Vagina (tissue), 2 donors: ENCODE results near the gene TTLL9. TPM values are rescaled to one million over a fixed set of nuclear protein-coding genes. Genes with fewer than 3 reads are reported as not detected.

Experiments
- DNase-seq, 2 donors: peaks; one replicate each; pipeline ENCODE4 v3.0.0-alpha.2; 2017; ENCODE audit errors: extremely low spot score in 2 of 2
- H3K27ac ChIP-seq: fragments of 200-600 bp; sonication (generic); one replicate; pipeline ENCODE4 v1.5.1; 2019
- H3K27me3 ChIP-seq: fragments of 200-600 bp; sonication (generic); one replicate; pipeline ENCODE4 v1.5.1; 2019
- H3K36me3 ChIP-seq, 2 donors: fragments of 200-600 bp; sonication (generic); one replicate each; pipeline ENCODE4 v1.5.1; 2017 to 2019
- H3K4me1 ChIP-seq: fragments of 200-600 bp; sonication (generic); one replicate; pipeline ENCODE4 v1.5.1; 2019
- H3K4me3 ChIP-seq, 2 donors: fragments of 200-600 bp; sonication (generic); 1 replicate in 1 of 2; 2 replicates in 1 of 2; pipeline ENCODE4 v1.5.1; 2016 to 2019
- H3K9me3 ChIP-seq: fragments of 200-600 bp; sonication (generic); one replicate; pipeline ENCODE4 v1.5.1; 2019
- CTCF ChIP-seq, 3 experiments: fragments of 450-650 bp in 2 of 3; fragments of 200-600 bp in 1 of 3; sonication (generic) in 1 of 3; IDR thresholded peaks; one replicate each; pipeline ENCODE4 v1.5.1; 2017 to 2019; ENCODE audit warnings: antibody characterized with exemption in 3 of 3, mild to moderate bottlenecking in 2 of 3, moderate library complexity in 2 of 3
- POLR2A ChIP-seq, 2 donors: fragments of 450-650 bp; IDR thresholded peaks; one replicate each; pipeline ENCODE4 v1.6.1; 2017; ENCODE audit warnings: antibody characterized with exemption in 2 of 2, mild to moderate bottlenecking in 2 of 2, moderate library complexity in 2 of 2
- POLR2AphosphoS5 ChIP-seq, 2 donors: sonication (generic); formaldehyde crosslinking; IDR thresholded peaks; one replicate each; pipeline ENCODE4 v1.9.0; 2017; ENCODE audit warnings: antibody characterized with exemption in 2 of 2, mild to moderate bottlenecking in 2 of 2, low read depth in 1 of 2; ENCODE audit not compliant: insufficient read depth in 1 of 2
- intact Hi-C: fragments of 100-400 bp; cut with DNase I; formaldehyde crosslinking; loops from one replicate; pipeline ENCODE4 v1.15.1; 2023
- total RNA-seq: library from RNA; depleted of rRNA; stranded (reverse); fragments of >200 nt; gene quantifications from one replicate; pipeline ENCODE4 v1.2.3, GENCODE V29; 2016

Gene TTLL9
- total RNA-seq, 1 donor from 2014 or later, result not detected

GRCh38 chr20:31922181-31922580 is 51.7 kb downstream of the TTLL9 start:
- DNase-seq, result no peak
- Histone ChIP-seq H3K4me3 (no peak overlapping the region), H3K27me3 (no peaks in the 10 kb centered on the region), H3K9me3 (no peaks in the 10 kb centered on the region), H3K27ac (no peak overlapping the region), H3K36me3 (no peaks in the 10 kb centered on the region), H3K4me1 (no peaks in the 10 kb centered on the region)
- TF ChIP-seq POLR2AphosphoS5 (IDR thresholded peaks at IDR 0.05; ENCODE audit: insufficient read depth in 1 of 2, low read depth in 1 of 2) (no peak), CTCF (IDR thresholded peaks at IDR 0.05) (no peak), POLR2A (IDR thresholded peaks at IDR 0.05) (no peak)
- intact Hi-C loops, result no loop called here

- Histone ChIP-seq H3K27ac (no peak overlapping the region), H3K4me1 (no peaks in the 10 kb centered on the region), H3K9me3 (no peaks in the 10 kb centered on the region), H3K4me3 (no peak overlapping the region), H3K27me3 (no peaks in the 10 kb centered on the region), H3K36me3 (no peaks in the 10 kb centered on the region)
- no peak for TF ChIP-seq CTCF (IDR thresholded peaks at IDR 0.05)
- TF ChIP-seq POLR2A (IDR thresholded peaks at IDR 0.05), result no peak
- no peak for TF ChIP-seq POLR2AphosphoS5 (IDR thresholded peaks at IDR 0.05; ENCODE audit: insufficient read depth in 1 of 2, low read depth in 1 of 2)
- intact Hi-C loops, result no loop called here
- no peak for DNase-seq
Measured at GRCh38 chr20:31922588-31922987, 52.2 kb downstream of the TTLL9 start.

GRCh38 chr20:31923388-31924331 is 53.2 kb downstream of the TTLL9 start:
- Histone ChIP-seq H3K27me3 (no peaks in the 10 kb centered on the region), H3K36me3 (no peaks in the 10 kb centered on the region)
- no peak for TF ChIP-seq POLR2AphosphoS5 (IDR thresholded peaks at IDR 0.05; ENCODE audit: insufficient read depth in 1 of 2, low read depth in 1 of 2)
- TF ChIP-seq POLR2A (IDR thresholded peaks at IDR 0.05), result no peak
- no peak for TF ChIP-seq CTCF (IDR thresholded peaks at IDR 0.05)

GRCh38 chr20:31924561-31924960 is 54.1 kb downstream of the TTLL9 start:
- no peak for TF ChIP-seq CTCF (IDR thresholded peaks at IDR 0.05)
- no peak for TF ChIP-seq POLR2A (IDR thresholded peaks at IDR 0.05)
- TF ChIP-seq POLR2AphosphoS5 (IDR thresholded peaks at IDR 0.05; ENCODE audit: insufficient read depth in 1 of 2, low read depth in 1 of 2), result no peak

More at GRCh38 chr20:31923388-31924331, 53.2 kb downstream of the TTLL9 start:
- no peaks in the 10 kb centered on the region for H3K4me1 ChIP-seq
- H3K27ac ChIP-seq, result no peak overlapping the region
- intact Hi-C loops, result no loop called here
- H3K9me3 ChIP-seq, result no peaks in the 10 kb centered on the region
- H3K4me3 ChIP-seq, result no peak overlapping the region
- no peak for DNase-seq

GRCh38 chr20:31925631-31926030 is 55.2 kb downstream of the TTLL9 start:
- no peaks in the 10 kb centered on the region for H3K9me3 ChIP-seq
- DNase-seq, result no peak
- intact Hi-C loops, result no loop called here
- no peaks in the 10 kb centered on the region for H3K4me1 ChIP-seq
- H3K4me3 ChIP-seq, result no peak overlapping the region
- no peak overlapping the region for H3K27ac ChIP-seq
- H3K27me3 ChIP-seq, result no peaks in the 10 kb centered on the region
- H3K36me3 ChIP-seq, result no peaks in the 10 kb centered on the region
- no peak for TF ChIP-seq POLR2AphosphoS5 (IDR thresholded peaks at IDR 0.05; ENCODE audit: insufficient read depth in 1 of 2, low read depth in 1 of 2)
- TF ChIP-seq CTCF (IDR thresholded peaks at IDR 0.05), result no peak
- no peak for TF ChIP-seq POLR2A (IDR thresholded peaks at IDR 0.05)

More at GRCh38 chr20:31924561-31924960, 54.1 kb downstream of the TTLL9 start:
- DNase-seq, result no peak
- Histone ChIP-seq H3K27me3 (no peaks in the 10 kb centered on the region), H3K4me3 (no peak overlapping the region), H3K4me1 (no peaks in the 10 kb centered on the region), H3K36me3 (no peaks in the 10 kb centered on the region), H3K9me3 (no peaks in the 10 kb centered on the region), H3K27ac (no peak overlapping the region)
- intact Hi-C loops, result no loop called here
